Posterior vena cava (tissue), 2 donors: ENCODE results near the gene APLP1. TPM values are rescaled to one million over a fixed set of nuclear protein-coding genes. Genes with fewer than 3 reads are reported as not detected.
"Not testable (repeated sequence)": the region's sequence is repeated elsewhere in the genome, so short reads cannot be mapped to it uniquely, and the experiment has no call there.

Source experiments
- DNase-seq: peaks from one replicate; pipeline ENCODE4 v3.0.0-alpha.2; 2020; ENCODE audit warnings: low spot score
- intact Hi-C, 2 donors: fragments of 100-400 bp; cut with DNase I; formaldehyde crosslinking; loops; one replicate each; pipeline versions ENCODE4 v1.14.1 to v1.14.2; 2022 to 2023
- long read RNA-seq, 2 donors: library from polyadenylated mRNA; unstranded; transcript quantifications; one replicate each; pipeline ENCODE4 v2.0.0, GENCODE V29; 2020 to 2021
- total RNA-seq, 2 donors: library from RNA; stranded (reverse); fragmentation: NEBNext Ultra II Directional; extraction: Animal tissue kit (Norgen Biotek cat#: 25700); gene quantifications; one replicate each; pipeline ENCODE4 v1.2.1, GENCODE V29; 2021
- donor health status: DM: yes; HTN: yes; CAD: no.
- donor health status: DM: yes; HTN: yes; CAD: no.

APLP1 gene
- 1 to 10 TPM; 3.9 to 7.3 TPM for total RNA-seq
- long read RNA-seq, donor 1, partial matches to known transcripts = 0 of 7 reads
- long read RNA-seq, donor 1, other reads (novel, unspliced or antisense) = 4 of 7 reads
- long read RNA-seq, donor 2, partial matches to known transcripts = 2 of 3 reads
- long read RNA-seq, donor 2, other reads (novel, unspliced or antisense) = 1 of 3 reads

DNA sequence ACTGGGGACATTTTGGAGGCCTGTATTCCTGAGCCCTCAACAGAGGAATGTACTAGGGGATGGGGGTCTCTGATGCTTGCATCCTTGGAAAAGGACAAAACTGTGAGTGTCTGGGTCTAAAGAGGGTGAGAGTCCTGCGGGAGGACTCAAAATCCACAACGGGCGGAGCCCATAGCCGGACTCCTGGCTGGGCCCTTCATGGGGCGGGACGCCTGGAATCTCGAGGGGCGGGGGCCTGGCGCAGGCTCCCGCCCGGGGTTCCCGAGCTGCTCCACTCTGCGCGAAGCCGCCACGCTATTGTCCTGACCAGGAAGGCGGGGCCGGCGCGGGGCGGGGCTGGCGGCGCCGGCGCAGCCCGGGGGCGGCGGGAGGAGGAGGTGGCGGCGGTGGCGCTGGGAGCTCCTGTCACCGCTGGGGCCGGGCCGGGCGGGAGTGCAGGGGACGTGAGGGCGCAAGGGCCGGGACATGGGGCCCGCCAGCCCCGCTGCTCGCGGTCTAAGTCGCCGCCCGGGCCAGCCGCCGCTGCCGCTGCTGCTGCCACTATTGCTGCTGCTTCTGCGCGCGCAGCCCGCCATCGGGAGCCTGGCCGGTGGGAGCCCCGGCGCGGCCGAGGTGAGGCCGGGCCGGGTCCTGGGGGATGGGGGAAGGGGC is at the start of gene APLP1:
APLP1 (plus strand) TSS at position 403 of the 651 bp plus-strand sequence; CDS start at position 466, 63 bp downstream.
- DNase-seq = no peak
- intact Hi-C loops = no loop called here

DNA sequence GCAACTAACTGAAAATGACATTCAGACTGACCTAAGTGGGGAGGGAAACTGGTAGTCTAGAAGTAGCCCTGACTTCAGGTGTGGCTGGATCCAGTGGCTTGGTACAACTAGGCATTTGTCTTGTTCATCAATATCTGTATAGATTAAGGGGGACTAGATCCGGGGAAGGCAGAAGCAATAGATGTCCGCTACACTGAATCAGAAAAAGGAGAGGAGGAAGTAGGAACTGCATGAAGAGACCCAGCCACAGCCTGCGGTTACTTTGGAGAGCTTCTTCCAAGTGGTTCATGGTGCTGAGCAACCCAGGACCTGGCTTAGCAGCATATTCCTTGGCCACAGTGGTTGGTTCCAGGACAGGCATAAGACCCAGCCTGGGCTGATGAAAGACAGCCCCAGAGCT is 45.8 kb upstream of the APLP1 start:
- DNase-seq = no peak
- intact Hi-C loops = no loop called here

- intact Hi-C loops = no loop called here
- no peak for DNase-seq
Measured at GRCh38 chr19:35824150-35824549, 44.2 kb upstream of the APLP1 start.

GRCh38 chr19:35828692-35829301 is 39.6 kb upstream of the APLP1 start:
- intact Hi-C loops = no loop called here
- peak; percentile 90 for DNase-seq

GRCh38 chr19:35830986-35831385 is 37.4 kb upstream of the APLP1 start:
- peak; percentile 54 for DNase-seq
- intact Hi-C loops = no loop called here

GRCh38 chr19:35832054-35832453 is 36.3 kb upstream of the APLP1 start:
- DNase-seq = peak; percentile 23

GRCh38 chr19:35833972-35834371 is 34.4 kb upstream of the APLP1 start:
- intact Hi-C loops = no loop called here
- peak; percentile 35 for DNase-seq

More at GRCh38 chr19:35832054-35832453, 36.3 kb upstream of the APLP1 start:
- intact Hi-C loops = no loop called here

DNA sequence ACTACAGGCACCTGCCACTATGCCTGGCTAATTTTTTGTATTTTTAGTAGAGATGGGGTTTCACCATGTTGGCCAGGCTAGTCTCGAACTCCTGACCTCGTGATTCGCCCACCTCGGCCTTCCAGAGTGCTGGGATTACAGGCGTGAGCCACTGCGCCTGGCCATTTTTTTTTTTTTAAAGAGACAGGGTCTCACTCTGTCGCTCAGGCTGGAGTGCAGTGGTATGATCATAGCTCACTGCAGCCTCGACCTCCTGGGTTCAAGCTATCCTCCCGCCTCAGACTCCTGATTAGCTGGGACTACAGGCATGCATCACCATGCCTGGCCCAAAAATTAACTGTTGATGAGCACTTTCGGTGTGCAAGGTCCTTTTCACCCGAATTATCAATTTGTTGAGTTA is 32.3 kb upstream of the APLP1 start:
- DNase-seq = peak; percentile 37
- intact Hi-C loops = not testable (repeated sequence)

GRCh38 chr19:35841961-35842595 is 26.3 kb upstream of the APLP1 start:
- intact Hi-C loops = no loop called here
- peak; percentile 59 for DNase-seq

DNA sequence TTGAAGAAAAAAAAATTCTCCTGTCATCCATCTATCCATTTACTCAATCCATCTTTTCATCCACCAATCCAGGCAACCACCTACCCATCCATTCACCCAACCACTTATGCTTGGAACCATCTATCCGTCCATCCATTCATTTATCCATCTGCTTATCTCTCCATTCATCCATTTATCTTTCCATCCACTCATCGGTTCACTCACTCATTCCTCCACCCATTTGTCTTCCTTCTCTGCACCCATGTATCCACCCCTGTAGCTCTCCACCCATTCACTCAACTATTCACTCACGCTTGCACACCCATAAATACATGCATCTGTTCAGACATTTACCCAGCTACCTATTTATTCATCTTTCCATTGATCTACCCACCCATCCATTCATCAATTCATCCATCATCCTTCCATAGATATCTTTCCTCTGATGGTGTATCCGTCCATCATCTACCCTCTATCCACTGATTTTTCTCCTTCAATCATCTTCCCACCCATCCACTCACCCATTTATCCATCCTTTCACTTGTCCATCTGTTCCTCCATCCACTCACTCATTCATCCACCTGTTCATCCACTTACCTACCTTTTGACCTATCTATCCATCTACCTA is 25.6 kb upstream of the APLP1 start:
- no peak for DNase-seq
- intact Hi-C loops = no loop called here

DNA sequence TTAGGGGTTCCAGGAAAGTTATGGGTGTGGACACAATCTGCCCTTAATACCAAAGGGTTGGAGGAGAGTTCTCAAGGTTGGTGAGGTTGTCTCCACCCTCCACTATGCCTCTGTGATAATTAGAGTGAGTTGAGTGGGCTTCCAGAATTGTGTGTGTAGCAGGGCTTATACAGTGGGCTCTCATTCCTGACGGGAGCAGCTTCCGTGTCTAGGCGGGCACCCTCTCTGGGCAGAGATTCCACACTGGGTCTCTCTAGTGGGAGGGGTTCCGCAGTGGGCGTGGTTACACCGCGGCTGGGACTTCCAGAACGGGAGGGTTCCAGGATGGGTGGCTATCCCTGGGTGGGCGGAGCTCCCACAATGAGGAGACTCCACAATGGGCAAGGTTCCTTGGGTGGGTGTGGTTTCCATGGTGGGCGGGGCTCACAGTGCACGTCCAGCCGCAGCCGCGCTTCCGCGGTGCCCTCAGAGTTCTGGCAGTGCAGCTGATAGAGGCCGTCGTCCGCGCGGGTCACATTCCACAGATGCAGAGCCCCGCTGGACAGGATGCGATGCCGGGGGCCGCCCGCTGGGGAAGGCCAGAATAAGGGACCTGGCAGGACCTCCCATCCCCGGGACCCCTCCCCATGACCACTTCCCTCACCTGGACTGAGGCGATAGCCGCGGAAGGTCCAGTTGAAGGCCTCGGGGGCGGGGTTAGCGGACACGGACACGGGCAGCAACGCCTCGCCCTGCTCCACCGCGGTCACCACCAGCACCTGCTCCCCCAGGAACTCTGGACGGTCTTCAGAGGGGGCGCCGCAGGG is 24.5 kb upstream of the APLP1 start:
- DNase-seq = peak; percentile 81
- intact Hi-C loops = no loop called here

DNA sequence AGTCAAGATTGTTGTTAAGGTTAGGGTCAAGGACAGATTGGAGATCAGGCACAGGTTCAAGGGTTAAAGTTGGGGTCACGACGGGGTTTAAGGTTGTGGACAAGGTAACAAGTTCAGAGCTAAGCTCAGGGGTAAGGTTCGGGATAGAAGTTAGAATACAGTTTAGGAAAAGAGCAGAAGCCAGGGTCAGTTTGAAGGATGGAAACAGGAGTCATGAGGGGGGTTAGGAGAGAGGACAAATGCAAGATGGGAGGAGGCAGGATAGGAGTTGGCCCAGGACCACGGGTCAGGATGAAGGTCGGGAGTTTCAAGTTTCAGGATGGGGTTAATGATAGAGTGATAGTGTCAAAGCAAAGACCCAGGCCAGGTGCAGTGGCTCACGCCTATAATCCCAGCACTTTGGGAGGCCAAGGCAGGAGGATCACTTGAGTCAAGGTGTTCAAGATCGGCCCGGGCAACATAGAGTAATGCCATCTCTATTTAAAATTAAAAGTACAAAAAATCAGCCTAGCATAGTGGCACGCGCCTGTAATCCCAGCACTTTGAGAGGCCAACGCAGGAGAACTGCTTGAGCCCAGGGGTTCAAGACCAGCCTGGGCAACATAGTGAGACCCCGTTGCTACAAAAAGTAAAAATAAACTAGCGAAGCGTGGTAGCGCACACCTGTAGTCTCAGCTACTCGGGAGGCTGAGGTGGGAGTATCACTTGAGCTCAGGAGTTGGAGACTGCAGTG is 23.7 kb upstream of the APLP1 start:
- intact Hi-C loops = no loop called here
- DNase-seq = peak; percentile 14

DNA sequence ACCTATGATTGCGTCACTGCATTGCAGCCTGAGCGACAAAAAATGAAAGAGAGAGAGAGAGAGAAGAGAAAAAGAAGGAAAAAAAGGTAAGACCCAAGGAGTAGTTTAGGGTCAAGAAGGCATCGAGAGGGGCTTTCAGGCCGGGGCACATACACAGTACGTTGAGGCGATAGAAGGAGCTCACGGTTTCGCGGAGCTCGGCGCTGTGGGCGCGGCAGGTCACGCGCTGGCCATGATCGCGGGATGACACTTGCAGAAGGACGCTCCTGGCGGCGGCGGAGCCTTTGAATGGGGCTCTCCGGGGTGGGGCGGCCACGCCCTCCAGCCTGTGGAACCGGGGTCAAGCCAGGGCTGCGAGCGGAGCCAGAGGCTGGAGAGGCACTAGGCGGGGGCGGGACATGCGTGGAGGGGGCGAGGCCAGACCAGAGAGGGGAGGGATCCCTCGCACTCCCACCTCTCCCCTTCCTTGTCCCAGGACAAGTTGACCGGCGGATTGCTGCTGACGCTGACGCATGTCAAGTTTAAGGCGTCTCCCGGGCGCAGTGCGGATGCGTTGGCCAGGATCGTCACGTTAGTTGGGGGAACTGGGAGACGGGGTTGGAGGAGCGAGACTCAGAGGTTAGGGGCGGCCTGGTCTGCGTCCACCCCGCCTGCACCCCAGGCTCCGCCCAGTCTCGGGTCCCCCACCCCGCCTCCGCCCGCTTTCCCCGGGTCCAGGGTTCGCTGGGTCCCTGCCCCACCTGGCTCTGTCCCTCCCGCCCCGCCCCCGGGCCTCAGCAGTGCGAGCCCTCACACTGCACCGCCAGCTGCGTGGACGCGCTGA is 22.9 kb upstream of the APLP1 start:
- DNase-seq = peak; percentile 83
- intact Hi-C loops = no loop called here

GRCh38 chr19:35846038-35846668 is 22.2 kb upstream of the APLP1 start:
- intact Hi-C loops = no loop called here
- no peak for DNase-seq

DNA sequence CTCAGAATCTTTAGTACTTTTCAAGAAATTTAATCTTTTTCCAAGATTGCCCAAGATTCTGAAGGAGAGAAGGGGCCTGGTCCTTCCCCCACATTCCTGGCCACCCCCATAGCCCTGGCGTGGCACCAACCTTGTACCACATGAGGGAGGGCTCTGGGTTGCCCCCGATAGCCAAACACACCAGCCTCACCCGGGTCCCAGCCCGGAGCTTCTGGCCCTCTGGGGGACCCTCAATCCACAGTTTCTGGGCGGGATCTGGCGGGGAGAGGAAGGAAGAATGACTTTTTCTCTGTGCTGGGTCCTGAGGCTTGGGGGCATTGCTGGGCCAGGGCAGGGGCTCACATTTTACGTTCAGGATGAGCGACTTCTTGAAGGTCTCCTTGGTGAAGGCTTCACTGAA is 20.5 kb upstream of the APLP1 start:
- intact Hi-C loops = no loop called here

GRCh38 chr19:35848486-35848885 is 19.9 kb upstream of the APLP1 start:
- intact Hi-C loops = no loop called here
- DNase-seq = peak; percentile 77

More for the DNA sequence above, 20.5 kb upstream of the APLP1 start:
- peak; percentile 62 for DNase-seq

- intact Hi-C loops = no loop called here
Measured at GRCh38 chr19:35848919-35849505, 19.4 kb upstream of the APLP1 start.

More at GRCh38 chr19:35848919-35849505, 19.4 kb upstream of the APLP1 start:
- peak; percentile 76 for DNase-seq
